GM18861 (cell line): ENCODE results near the gene GATD1.

Experiments used
- ATAC-seq: cut with Tn5 transposase; IDR thresholded peaks from one replicate; pipeline ENCODE4 v1.9.1; 2021; ENCODE audit not compliant: unreplicated experiment

GATD1 gene

GRCh38 chr11:777288-778255 lies at the start of gene GATD1:
Gene GATD1 (minus strand): TSS chr11:777487. CDS start chr11:777462, 25 bp downstream.
- peak; percentile 64 for ATAC-seq

DNA sequence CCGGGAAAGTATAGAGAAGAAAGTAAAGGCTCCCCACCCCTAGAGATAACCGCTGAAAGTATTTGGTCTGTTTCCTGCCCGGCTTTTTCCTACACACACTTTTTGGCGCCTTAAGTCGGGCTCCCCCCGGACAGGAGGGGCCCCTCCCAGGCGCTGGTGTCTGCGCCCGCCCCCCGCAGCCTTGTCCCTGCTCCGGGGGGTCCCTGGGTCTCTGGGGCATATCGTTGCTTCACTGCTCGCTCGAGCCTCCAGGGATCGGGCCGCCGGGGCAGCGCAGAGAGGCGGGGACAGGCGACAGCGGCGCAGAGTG lies 49.5 kb upstream of the GATD1 start:
- no peak for ATAC-seq

DNA sequence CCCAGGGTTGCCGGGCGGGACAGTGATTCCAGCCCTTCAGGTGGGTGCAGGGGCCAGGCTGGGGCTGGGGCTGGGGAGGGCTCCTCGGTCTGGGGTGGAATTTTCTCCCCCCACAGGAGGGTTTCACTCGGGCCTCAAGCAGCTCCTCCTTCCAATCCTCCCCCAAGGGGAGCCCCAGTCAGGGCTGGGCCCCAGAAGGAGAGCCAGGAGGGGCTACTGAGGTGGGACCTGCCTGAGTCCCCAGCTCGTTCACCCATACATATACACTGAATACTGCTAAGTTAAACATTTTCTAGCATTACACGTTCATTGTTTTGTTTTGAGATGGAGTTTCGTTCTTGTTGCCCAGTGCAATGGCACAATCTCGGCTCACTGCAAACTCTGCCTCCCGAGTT lies 48.9 kb upstream of the GATD1 start:
- ATAC-seq = no peak

- ATAC-seq = no peak
Observed at GRCh38 chr11:825366-826226, 48.3 kb upstream of the GATD1 start.

GRCh38 chr11:824942-825341 lies 47.7 kb upstream of the GATD1 start:
- ATAC-seq = no peak

DNA sequence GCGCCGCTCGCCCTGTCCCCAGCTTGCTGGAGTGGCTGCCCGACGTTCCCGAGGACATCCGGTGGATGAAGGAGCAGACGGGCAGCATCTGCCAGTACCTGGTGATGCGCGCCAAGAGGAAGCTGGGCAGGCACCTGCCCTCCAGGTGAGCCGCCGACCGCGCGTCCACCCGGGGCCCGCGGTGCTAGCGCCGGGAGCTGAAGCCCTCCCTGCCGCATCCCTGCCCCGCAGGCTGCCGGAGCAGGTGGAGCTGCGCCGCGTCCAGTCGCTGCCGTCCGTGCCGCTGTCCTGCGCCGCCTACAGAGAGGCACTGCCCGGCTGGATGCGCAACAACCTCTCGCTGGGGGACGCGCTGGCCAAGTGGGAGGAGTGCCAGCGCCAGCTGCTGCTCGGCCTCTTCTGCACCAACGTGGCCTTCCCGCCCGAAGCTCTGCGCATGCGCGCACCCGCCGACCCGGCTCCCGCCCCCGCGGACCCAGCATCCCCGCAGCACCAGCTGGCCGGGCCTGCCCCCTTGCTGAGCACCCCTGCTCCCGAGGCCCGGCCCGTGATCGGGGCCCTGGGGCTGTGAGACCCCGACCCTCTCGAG lies 47.1 kb upstream of the GATD1 start:
- ATAC-seq = no peak

- ATAC-seq = no peak
Observed at GRCh38 chr11:823441-824291, 46.4 kb upstream of the GATD1 start.

GRCh38 chr11:821512-822371 lies 44.5 kb upstream of the GATD1 start:
- no peak for ATAC-seq

DNA sequence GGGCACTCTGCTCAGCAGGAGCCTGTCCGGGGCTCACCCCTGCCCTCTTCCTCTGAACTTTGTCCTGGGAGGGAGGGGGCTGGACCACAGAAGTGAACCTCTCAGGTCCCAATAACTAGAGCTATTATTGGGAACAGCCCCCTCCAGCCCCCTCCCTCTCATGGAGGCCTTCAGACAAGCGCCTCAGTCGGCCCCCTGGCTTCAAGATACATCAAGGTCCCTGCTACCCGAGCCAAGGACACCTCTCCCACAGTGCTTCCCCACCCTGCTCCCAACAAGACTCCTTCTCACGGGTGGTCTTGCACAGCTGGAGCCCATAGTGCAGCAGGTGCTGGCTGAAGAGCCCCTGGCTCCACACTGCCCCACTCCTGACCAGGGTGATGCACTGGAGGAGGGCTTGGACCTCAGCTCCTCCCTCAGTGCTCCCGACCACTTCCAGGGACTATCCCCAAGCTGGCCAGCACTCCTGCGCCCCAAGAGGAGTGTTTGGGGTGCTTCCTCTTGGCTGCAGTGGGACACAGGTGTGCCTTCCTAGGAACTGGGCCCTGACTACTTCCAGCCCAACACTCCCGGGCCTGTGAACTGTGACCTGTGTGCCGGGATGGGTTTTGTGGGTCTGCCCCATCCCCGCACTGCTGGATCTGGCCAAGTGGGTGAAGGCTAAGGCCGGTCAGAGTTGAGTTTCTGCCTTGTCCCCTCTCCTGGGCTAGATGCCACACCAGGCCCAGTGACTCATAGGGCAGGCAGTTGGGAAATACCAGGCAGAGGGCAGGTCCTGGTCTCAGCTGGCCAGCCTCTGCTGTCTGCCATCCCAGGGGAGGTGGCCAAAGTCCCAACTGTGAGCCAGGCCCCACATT lies 43.6 kb upstream of the GATD1 start:
- no peak for ATAC-seq

GRCh38 chr11:819943-820649 lies 42.8 kb upstream of the GATD1 start:
- ATAC-seq = peak; percentile 40

- peak; percentile 49 for ATAC-seq
Observed at GRCh38 chr11:819129-819931, 42.0 kb upstream of the GATD1 start.

- no peak for ATAC-seq
Observed at GRCh38 chr11:818396-819128, 41.3 kb upstream of the GATD1 start, which contains the start of gene PNPLA2. Gene PNPLA2 (plus strand): TSS chr11:818914. CDS start chr11:819719, 805 bp downstream.

GRCh38 chr11:816433-816779 lies 39.1 kb upstream of the GATD1 start:
- no peak for ATAC-seq

DNA sequence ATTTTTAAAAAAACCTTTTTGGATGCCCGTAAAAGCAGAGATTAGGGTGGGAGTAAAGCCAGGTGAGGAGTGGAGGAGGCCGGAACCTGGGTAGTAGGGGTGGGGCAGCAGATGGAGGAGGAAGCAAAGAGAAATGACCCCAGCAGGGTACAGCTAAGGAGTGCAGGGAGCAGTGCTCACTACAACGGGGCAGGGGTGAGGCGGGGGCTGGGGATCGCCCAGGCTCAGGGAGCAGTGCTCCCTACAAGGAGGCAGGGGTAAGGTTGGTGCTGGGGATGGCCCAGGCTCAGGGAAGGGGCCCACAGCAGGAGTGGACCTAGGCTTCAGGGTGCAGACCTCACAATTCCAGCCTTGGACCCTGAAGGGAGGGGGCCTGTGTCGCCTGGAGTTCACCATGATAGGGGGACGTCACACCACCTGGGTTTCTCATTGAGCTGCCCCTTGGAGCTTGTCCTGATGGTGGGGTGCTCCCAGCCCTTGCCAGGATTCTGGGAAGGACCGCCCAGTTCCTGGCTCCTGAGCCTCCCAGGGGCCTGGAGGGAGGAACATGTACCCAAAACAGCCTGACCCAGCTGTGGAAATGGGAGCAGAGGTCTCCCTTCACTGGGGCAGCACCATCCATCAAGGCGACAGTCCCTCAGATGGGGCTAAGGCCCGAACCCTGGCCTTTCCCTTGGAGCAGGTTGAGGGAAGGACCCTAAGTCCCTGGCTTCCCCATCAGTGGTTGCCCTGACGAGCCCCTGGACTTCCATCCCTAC lies 38.6 kb upstream of the GATD1 start:
- ATAC-seq = no peak

GRCh38 chr11:813456-814096 lies 36.3 kb upstream of the GATD1 start:
- no peak for ATAC-seq
